ACHN (cell line): ENCODE data around the gene NEUROD1.
A peak's percentile ranks its signal among the peaks of the same experiment; 100 is the strongest.
"Not testable (repeated sequence)": the region's sequence is repeated elsewhere in the genome, so short reads cannot be mapped to it uniquely, and the experiment has no call there.

ENCODE experiments used
- DNase-seq: peaks from one replicate; pipeline ENCODE4 v3.0.0-alpha.2; 2015
- in situ Hi-C: cut with HindIII; loops from 2 replicates; pipeline ENCODE4 v1.10.0; 2017; ENCODE audit warnings: low sequenced_read_pairs, low pct_ligation_motif_present, low pct_unique_long_range_greater_than_20kb

The NEUROD1 gene

GRCh38 chr2:181680055-181680936, at the start of gene NEUROD1:
Gene NEUROD1, minus strand, starts transcription at chr2:181680517. Its CDS starts 1,657 bp downstream, at chr2:181678860.
- peak; percentile 28 for DNase-seq
- in situ Hi-C loops = no loop called here

- in situ Hi-C loops = no loop called here
- no peak for DNase-seq
Observed at GRCh38 chr2:181725476-181725875, 45.2 kb upstream of the NEUROD1 start.

DNA sequence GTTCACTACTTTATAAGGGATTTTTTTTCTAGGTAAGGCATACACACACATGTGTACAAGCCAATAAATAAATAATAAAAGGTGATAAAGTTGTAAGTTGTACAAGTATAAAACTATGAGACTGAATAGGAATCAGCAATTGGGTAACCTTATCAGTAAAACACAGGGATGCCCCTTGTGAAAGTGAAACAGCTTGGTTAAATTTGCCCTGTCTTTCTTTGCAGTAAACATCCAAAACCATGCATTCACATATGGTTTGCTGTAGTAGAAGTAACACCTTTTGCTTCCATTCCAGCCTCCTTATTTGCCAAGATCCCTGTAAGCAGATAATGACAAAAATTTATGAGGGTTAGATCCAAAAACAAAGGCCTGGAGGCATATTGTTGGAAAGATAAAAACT, 44.3 kb upstream of the NEUROD1 start:
- in situ Hi-C loops = loop anchor here (25.0 kb wide), 1 partner anchor 162 kb away; no protein-coding TSS in a partner anchor
- DNase-seq = no peak

- in situ Hi-C loops = loop anchor here (25.0 kb wide), 1 partner anchor 161 kb away; no protein-coding TSS in a partner anchor
- no peak for DNase-seq
Observed at GRCh38 chr2:181723731-181724130, 43.4 kb upstream of the NEUROD1 start.

DNA sequence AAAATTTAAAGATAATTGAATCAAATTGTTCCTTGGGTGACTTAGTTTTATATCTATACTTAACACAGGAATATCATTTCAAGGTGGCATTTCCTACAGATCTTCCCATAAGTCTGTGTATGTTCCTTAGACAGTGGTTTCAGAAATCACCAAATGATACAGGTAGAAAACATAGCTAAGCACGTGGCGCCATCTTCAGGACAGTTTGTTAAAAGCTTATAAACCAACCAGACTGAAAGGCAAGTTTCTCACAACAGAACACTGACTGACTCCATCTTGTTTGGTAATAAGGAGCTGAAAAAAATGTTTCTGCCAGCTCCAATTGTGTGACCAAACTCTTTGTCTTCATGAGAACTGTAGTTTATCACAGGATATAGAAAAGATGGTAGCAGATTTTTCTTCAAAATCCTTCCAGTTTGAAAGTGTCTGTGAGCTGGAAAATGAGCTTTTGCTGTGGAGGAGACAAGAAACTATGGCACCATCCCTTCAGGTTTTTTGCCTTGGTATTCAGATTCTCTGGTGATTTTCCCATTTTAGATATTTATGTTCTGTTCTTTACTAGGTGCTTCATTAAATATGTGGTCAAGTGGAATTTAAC, 34.8 kb upstream of the NEUROD1 start:
- in situ Hi-C loops = loop anchor here (25.0 kb wide), 1 partner anchor 153 kb away; no protein-coding TSS in a partner anchor

DNA sequence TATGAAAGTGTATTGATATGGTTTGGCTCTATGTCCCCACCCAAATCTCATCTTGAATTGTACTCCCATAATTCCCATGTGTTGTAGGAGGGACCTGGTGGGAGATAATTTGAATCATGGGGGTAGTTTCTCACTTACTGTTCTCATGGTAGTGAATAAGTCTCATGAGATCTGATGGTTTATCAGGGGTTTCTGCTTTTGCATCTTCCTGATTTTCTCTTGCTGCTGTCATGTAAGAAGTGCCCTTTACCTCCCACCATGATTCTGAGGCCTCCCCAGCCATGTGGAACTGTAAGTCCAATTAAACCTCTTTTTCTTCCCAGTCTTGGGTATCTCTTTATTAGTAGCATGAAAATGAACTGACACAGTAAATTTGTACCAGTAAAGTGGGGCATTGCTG, 30.7 kb upstream of the NEUROD1 start:
- in situ Hi-C loops = loop anchor here (25.0 kb wide), 1 partner anchor 149 kb away; no protein-coding TSS in a partner anchor

More for the DNA sequence above, 34.8 kb upstream of the NEUROD1 start:
- DNase-seq = peak; percentile 84

GRCh38 chr2:181702519-181702918, 22.2 kb upstream of the NEUROD1 start:
- not testable (repeated sequence) for DNase-seq
- in situ Hi-C loops = loop anchor here (25.0 kb wide), 1 partner anchor 140 kb away; no protein-coding TSS in a partner anchor

More for the DNA sequence above, 30.7 kb upstream of the NEUROD1 start:
- DNase-seq = not testable (repeated sequence)

- in situ Hi-C loops = no loop called here
- DNase-seq = no peak
Observed at GRCh38 chr2:181698223-181698622, 17.9 kb upstream of the NEUROD1 start.

GRCh38 chr2:181697571-181697970, 17.3 kb upstream of the NEUROD1 start:
- in situ Hi-C loops = no loop called here
- no peak for DNase-seq

- DNase-seq = no peak
- in situ Hi-C loops = no loop called here
Observed at GRCh38 chr2:181697126-181697525, 16.8 kb upstream of the NEUROD1 start.

DNA sequence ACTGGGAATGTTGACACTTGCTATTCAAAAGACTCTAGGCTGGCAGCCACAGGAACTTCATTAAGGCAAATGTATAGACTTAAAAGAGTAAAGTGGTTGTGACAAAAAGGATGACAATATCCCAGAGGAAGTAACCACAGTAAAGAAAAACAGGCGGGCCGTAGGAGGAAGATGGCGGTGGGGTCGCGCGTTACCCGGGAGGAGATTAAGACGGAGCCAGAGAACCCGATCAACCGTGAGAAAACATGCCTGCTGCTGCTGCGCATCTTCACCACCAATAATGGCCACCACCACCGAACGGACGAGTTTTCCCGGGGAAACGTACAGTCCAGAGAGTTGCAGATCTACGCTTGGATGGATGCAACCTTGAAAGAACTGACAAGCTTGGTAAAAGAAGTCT, 14.0 kb upstream of the NEUROD1 start:
- DNase-seq = no peak
- in situ Hi-C loops = no loop called here

- in situ Hi-C loops = no loop called here
- no peak for DNase-seq
Observed at GRCh38 chr2:181690860-181691259, 10.5 kb upstream of the NEUROD1 start.

DNA sequence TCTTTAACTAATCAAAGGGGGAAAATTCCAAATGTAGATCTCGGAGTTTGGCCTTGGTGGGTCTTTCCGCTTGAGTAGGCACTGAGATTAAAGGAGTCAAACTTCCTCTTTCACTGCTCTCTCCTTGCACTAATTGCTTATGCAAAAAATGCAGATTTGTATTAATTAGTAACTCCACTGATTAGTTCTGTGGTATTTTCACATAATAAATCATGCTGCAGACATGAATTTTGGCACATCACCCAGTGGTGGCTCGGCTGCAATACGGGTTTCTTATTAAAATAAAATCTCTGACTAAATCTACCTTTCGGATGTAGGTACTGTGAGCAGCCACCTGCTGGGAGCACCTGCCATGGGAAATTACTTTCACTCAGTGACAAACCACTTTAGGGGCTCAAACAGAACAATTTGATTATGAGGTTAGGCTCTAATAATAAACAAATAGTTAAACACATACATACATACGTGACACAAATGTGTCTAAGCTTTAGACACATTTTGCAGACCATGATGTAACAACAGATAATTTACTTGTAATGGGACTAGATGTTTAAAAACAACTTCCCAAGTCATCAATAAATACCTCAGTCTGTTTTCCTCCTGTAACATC, 6.4 kb upstream of the NEUROD1 start:
- in situ Hi-C loops = no loop called here
- no peak for DNase-seq

DNA sequence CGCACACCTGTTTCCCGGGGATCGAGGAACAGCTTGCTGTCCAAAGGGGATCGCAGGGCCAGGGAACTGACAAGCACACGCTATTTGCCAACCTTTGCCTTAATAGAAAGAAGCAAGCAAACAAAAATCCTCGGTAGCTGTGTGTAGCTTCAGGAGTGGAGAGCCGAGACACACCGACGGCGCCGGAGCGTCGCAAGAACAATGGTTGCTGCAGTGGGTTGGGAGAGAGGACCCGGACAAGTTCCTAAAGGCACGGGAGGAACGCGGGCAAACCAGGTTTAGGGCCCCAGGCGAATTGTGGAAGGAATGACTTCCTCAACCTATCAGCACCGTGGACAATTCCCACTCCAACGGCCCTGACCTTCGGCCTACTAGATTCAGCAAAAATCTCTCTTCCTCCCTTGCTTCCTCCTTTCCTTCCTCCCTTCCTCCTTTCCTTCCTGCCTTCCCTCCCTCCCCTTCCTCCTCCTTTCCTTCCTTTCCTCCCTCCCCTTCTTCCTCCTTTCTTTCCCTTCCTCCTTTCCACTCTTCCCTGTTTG, 4.9 kb upstream of the NEUROD1 start:
- DNase-seq = peak; percentile 17
- in situ Hi-C loops = no loop called here

- no peak for DNase-seq
- in situ Hi-C loops = no loop called here
Observed at GRCh38 chr2:181684454-181685149, 4.3 kb upstream of the NEUROD1 start.

DNA sequence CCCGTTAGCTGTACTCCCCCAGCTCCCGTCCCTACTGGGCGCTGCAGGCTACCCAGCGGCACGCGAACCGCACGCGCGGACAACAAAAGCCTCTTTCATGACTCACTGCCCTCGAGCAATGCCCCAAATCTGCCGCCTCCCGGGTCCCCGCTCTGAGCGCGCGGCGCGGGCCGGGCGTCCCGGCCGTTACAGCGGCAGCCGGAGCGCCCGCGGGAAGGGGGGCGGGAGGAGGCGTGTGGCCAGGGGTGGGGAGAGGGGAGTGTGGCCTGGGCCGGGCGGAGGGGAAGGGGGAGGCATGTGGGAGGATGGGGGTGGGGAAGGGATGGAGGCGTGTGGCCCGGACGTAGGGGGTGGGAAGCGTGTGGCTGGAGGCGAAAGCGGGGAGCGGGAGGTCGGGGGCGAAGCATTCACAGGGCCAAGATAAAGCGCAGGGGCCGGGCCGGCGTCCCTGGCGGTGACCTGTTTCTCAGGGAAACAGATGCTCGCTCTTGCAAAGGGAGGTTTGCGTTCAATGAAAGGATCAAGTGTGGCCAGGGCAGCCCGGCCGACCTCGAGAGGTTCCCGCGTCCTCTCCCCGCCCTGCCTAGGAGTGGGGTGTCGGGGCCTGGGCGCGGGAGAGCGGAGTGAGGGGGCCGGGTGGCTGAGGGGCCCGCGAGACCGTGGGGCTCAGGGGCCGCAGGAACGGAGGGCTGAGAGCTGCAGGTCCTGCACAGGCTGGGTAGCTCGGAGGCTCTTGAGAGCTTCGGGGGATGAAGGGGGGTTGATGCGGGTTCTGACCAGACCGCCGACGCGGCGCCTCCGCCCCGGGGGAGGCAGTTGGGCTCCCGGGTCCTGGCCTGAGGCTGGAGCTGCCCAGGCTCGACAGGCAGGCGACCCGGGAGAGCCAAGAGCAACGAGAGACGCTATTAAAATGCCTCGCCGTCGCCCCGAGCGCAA, 3.5 kb upstream of the NEUROD1 start:
- peak; percentile 20 for DNase-seq
- in situ Hi-C loops = no loop called here

DNA sequence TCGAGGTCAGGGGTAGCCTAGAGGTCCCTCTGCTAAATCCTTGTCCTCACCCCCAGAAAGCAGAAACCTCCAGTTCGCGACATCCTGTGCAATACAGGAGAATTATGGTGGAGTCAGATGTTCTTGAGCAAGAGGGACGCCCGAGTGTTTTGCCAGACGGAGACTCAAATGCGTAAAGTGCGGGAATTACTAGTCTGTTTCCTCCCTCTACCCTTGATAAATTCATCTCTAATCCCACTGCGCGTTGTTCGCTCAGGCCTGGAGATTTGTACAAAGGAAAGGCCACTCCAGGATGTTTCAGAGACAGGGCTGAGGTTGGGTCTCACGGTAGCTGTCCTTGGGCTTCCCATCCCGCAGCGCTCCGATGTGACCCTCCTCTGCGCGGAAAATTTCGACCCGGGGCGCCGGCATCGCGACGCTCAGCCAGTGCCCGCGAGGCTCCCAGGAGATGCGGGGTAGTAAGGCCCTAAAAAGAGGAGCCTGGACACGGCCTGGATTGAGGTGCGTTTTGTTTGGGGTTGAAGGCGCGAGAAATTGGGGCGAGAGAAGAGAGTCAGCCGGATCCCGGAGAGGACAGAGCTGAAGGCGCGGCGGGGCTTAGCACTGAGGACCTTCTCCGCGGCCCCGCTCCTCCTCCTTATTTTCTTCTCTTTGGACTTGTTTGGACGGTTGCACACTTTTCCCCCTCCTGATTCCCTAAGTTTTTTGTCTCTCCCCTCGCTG, 2.6 kb upstream of the NEUROD1 start:
- in situ Hi-C loops = no loop called here

More for the DNA sequence above, 2.6 kb upstream of the NEUROD1 start:
- no peak for DNase-seq
